K562 (cell line): ENCODE measurements around the gene RPL7A. TPM values are rescaled to one million over a fixed set of nuclear protein-coding genes. Genes with fewer than 3 reads are reported as not detected.

Experiments
- ATF6 ChIP-seq: sonication (generic); formaldehyde crosslinking; IDR thresholded peaks from 2 replicates; pipeline ENCODE4 v1.4.0; 2020; ENCODE audit warnings: mild to moderate bottlenecking, missing genetic modification reagents
- CREBBP ChIP-seq: IDR thresholded peaks from one replicate; pipeline ENCODE4 v1.6.1; 2012; ENCODE audit warnings: low read depth, mild to moderate bottlenecking, control low read depth, inconsistent platforms, low read length
- EGR1 ChIP-seq: fragments of 450-650 bp; conservative IDR thresholded peaks from 2 replicates; pipeline ENCODE4 v1.6.1; 2017; ENCODE audit warnings: mild to moderate bottlenecking
- HDAC1 ChIP-seq, 2 experiments: fragments of 450-650 bp; IDR thresholded peaks; 2 replicates each; pipeline ENCODE4 v1.6.1; 2016 to 2017; ENCODE audit warnings: inconsistent platforms in 1 of 2, mild to moderate bottlenecking in 1 of 2, moderate library complexity in 1 of 2
- JUND ChIP-seq, 2 experiments: IDR thresholded peaks; 2 replicates in 1 of 2; 3 replicates in 1 of 2; pipeline ENCODE4 v1.6.1; 2011; ENCODE audit warnings: borderline replicate concordance in 2 of 2, low read depth in 2 of 2, low read length in 2 of 2, improper control_type of control experiment in 1 of 2, missing biosample characterization in 1 of 2, missing genetic modification characterization in 1 of 2, missing genetic modification reagents in 1 of 2
- MIER1 ChIP-seq: fragments of 450-650 bp; IDR thresholded peaks from 2 replicates; pipeline ENCODE4 v1.6.1; 2016; ENCODE audit warnings: antibody characterized with exemption, mild to moderate bottlenecking, low read depth
- NR2C2 ChIP-seq, 2 experiments: fragments of 200-800 bp in 1 of 2; sonication (Bioruptor generic) in 1 of 2; sonication (generic) in 1 of 2; formaldehyde crosslinking in 1 of 2; IDR thresholded peaks; 2 replicates each; pipeline versions ENCODE4 v1.6.1 to v1.8.0; 2016 to 2022; ENCODE audit warnings: mild to moderate bottlenecking in 1 of 2, missing compliant biosample characterization in 1 of 2, missing genetic modification characterization in 1 of 2, missing genetic modification reagents in 1 of 2
- OTX1 ChIP-seq: fragments of 450-650 bp; formaldehyde crosslinking; IDR thresholded peaks from 2 replicates; pipeline ENCODE4 v1.4.0; 2022; ENCODE audit warnings: mild to moderate bottlenecking
- POLR3G ChIP-seq: IDR thresholded peaks from 2 replicates; pipeline ENCODE4 v1.6.1; 2011; ENCODE audit not compliant: insufficient read length, insufficient replicate concordance; ENCODE audit errors: extremely low read depth
- PRMT5 ChIP-seq: sonication (generic); formaldehyde crosslinking; IDR thresholded peaks from 2 replicates; pipeline ENCODE4 v1.5.0; 2020; ENCODE audit warnings: missing genetic modification reagents
- SFPQ ChIP-seq: fragments of 200-400 bp; formaldehyde crosslinking; IDR thresholded peaks from 2 replicates; pipeline ENCODE4 v1.6.1; 2017; ENCODE audit warnings: mild to moderate bottlenecking, low read depth, low read length, moderate library complexity
- SMARCE1 ChIP-seq: fragments of 450-650 bp; IDR thresholded peaks from 2 replicates; pipeline ENCODE4 v1.7.1; 2016; ENCODE audit warnings: mild to moderate bottlenecking
- YBX1 ChIP-seq: fragments of 450-650 bp; IDR thresholded peaks from 2 replicates; pipeline ENCODE4 v1.7.1; 2016; ENCODE audit warnings: mild to moderate bottlenecking
- ZBTB1 ChIP-seq: sonication (generic); formaldehyde crosslinking; IDR thresholded peaks from 2 replicates; pipeline ENCODE4 v1.8.1; 2023; ENCODE audit warnings: missing genetic modification reagents, low read depth, mild to moderate bottlenecking, borderline replicate concordance
- ZBTB8A ChIP-seq: fragments of 450-650 bp; IDR thresholded peaks from 2 replicates; pipeline ENCODE4 v1.6.1; 2018; ENCODE audit warnings: mild to moderate bottlenecking, moderate library complexity; ENCODE audit not compliant: partially characterized antibody
- ZNF655 ChIP-seq: fragments of 250-450 bp; sonication (Bioruptor Pico); IDR thresholded peaks from 2 replicates; pipeline ENCODE4 v1.5.0; 2021
- polyA plus RNA-seq, 8 experiments: library from polyadenylated mRNA; depleted of rRNA in 4 of 8; stranded (reverse) in 5 of 8; unstranded in 3 of 8; fragments of >200 nt; fragmentation: Nextera tagmentation in 2 of 8; fragmentation: Illumina TruSeq in 1 of 8; extraction: Ambion mirVana in 2 of 8; extraction: Trizol in 1 of 8; gene quantifications; 2 replicates each; pipeline versions ENCODE4 v1.2.1 to v1.2.3, GENCODE V29; 2011 to 2014; ENCODE audit warnings: inconsistent platforms in 1 of 8, missing spikeins in 1 of 8
- total RNA-seq, 7 experiments: library from RNA; depleted of rRNA in 6 of 7; stranded (reverse); fragments of >200 nt in 6 of 7; fragmentation: Illumina TruSeq in 2 of 7; extraction: Trizol in 2 of 7; gene quantifications; 2 replicates each; pipeline versions ENCODE4 v1.2.1 to v1.2.3, GENCODE V29; 2011 to 2021; ENCODE audit warnings: low replicate concordance in 1 of 7

The RPL7A gene
- total and polyA plus RNA-seq, 9 of the 15 experiments (the other 6 are each of a cell fraction or from before 2014, with no cell fraction given): 1,935 to 3,760 (median 2,652) TPM

GRCh38 chr9:133347985-133348717 is at the start of gene RPL7A, which contains the start of gene MED22 (continued):
- TF ChIP-seq CREBBP (no peak), NR2C2 (CRISPR knock-in tag; IDR thresholded peaks at IDR 0.05) (no peak), NR2C2 (tag; IDR thresholded peaks at IDR 0.05) (peak; percentile 23), SFPQ (no peak), SMARCE1 (no peak; the same call in 1 of the 2 replicates), MIER1 (no peak), HDAC1 (IDR thresholded peaks at IDR 0.05) (peak in 1 of 2 experiments; percentile 78; a peak in 1 of 4 replicates), YBX1 (no peak), POLR3G (no peak), PRMT5 (CRISPR knock-in tag) (no peak), EGR1 (0 out of 2 replicates have a peak, but pooled peaks have one; percentile 27), ZBTB1 (CRISPR knock-in tag) (peak; percentile 93), JUND (IDR thresholded peaks at IDR 0.05; ENCODE audit: borderline replicate concordance, low read depth, low read length) (peak; percentile 29; the same call in 1 of the 2 replicates), JUND (tag; IDR thresholded peaks at IDR 0.05; ENCODE audit: borderline replicate concordance, low read depth, low read length) (no peak), ZNF655 (CRISPR knock-in tag) (no peak), ATF6 (CRISPR knock-in tag) (peak; percentile 56; the same call in 1 of the 2 replicates), ZBTB8A (no peak), OTX1 (CRISPR knock-in tag) (0 out of 2 replicates have a peak, but pooled peaks have one; percentile 65)
